Inferior parietal cortex (tissue), 1 donor: ENCODE data around the gene ITGAL.

Experiments used
- DNase-seq: peaks from one replicate; pipeline ENCODE4 v3.0.0-alpha.2; 2016; ENCODE audit errors: extremely low spot score

The ITGAL gene

GRCh38 chr16:30541502-30542329, 69.2 kb downstream of the ITGAL start:
- no peak for DNase-seq

- no peak for DNase-seq
These were observed 70.5 kb downstream of the ITGAL start for GRCh38 chr16:30543067-30543466.

GRCh38 chr16:30546115-30546514, 73.6 kb downstream of the ITGAL start:
- no peak for DNase-seq

GRCh38 chr16:30548416-30549253, 76.1 kb downstream of the ITGAL start:
- DNase-seq, result no peak

- DNase-seq, result no peak
These were observed 79.2 kb downstream of the ITGAL start for GRCh38 chr16:30551781-30552180.

- DNase-seq, result no peak
These were observed 80.4 kb downstream of the ITGAL start for GRCh38 chr16:30552956-30553355.

- DNase-seq, result no peak
These were observed 80.9 kb downstream of the ITGAL start for GRCh38 chr16:30553393-30553899.

GRCh38 chr16:30554557-30555314, 82.2 kb downstream of the ITGAL start:
- DNase-seq, result no peak

- no peak for DNase-seq
These were observed 83.0 kb downstream of the ITGAL start for GRCh38 chr16:30555315-30556124.

- DNase-seq, result no peak
These were observed 83.6 kb downstream of the ITGAL start for GRCh38 chr16:30556125-30556473.

- DNase-seq, result no peak
These were observed 85.1 kb downstream of the ITGAL start for GRCh38 chr16:30557707-30557956.

- peak; percentile 98 for DNase-seq
These were observed 85.6 kb downstream of the ITGAL start, which contains the start of gene ZNF764 for GRCh38 chr16:30557957-30558788. Gene ZNF764, minus strand, starts transcription at chr16:30558374. Its CDS starts 192 bp downstream, at chr16:30558182.

- DNase-seq, result no peak
These were observed 86.3 kb downstream of the ITGAL start for GRCh38 chr16:30558789-30559377.

- DNase-seq, result no peak
These were observed 87.1 kb downstream of the ITGAL start for GRCh38 chr16:30559690-30560089.

- no peak for DNase-seq
These were observed 88.7 kb downstream of the ITGAL start for GRCh38 chr16:30561089-30561816.

- DNase-seq, result no peak
These were observed 89.5 kb downstream of the ITGAL start for GRCh38 chr16:30562021-30562420.

- no peak for DNase-seq
These were observed 93.0 kb downstream of the ITGAL start for GRCh38 chr16:30565526-30565925.

- DNase-seq, result no peak
These were observed 93.4 kb downstream of the ITGAL start for GRCh38 chr16:30565984-30566383.

- DNase-seq, result no peak
These were observed 94.0 kb downstream of the ITGAL start for GRCh38 chr16:30566531-30566930.
